Right lobe of liver (tissue), 6 donors: ENCODE measurements around the gene TRRAP. TPM values are rescaled to one million over a fixed set of nuclear protein-coding genes. Genes with fewer than 3 reads are reported as not detected.

ENCODE experiments used
- ATAC-seq, 4 donors: fragments of 200-7000 bp; cut with Tn5 transposase; one replicate each; pipeline ENCODE4 v1.9.1; 2020; ENCODE audit warnings: mild to moderate bottlenecking in 4 of 4, moderate library complexity in 4 of 4
- DNase-seq, 3 donors: peaks; one replicate each; pipeline ENCODE4 v3.0.0-alpha.2; 2020
- H3K27ac ChIP-seq, 3 donors: fragments of 200-600 bp; one replicate each; pipeline ENCODE4 v1.8.0; 2022
- H3K27me3 ChIP-seq, 2 donors: fragments of 200-600 bp; one replicate each; pipeline ENCODE4 v1.8.0; 2022
- H3K36me3 ChIP-seq, 4 donors: fragments of 200-600 bp; sonication (generic) in 1 of 4; one replicate each; pipeline versions ENCODE4 v1.5.1 to v1.8.0; 2017 to 2022; ENCODE audit warnings: control low read depth in 1 of 4
- H3K4me1 ChIP-seq, 4 donors: fragments of 200-600 bp; sonication (generic) in 1 of 4; one replicate each; pipeline versions ENCODE4 v1.5.1 to v1.8.0; 2017 to 2022; ENCODE audit warnings: control low read depth in 1 of 4
- H3K4me3 ChIP-seq, 3 donors: fragments of 200-600 bp; one replicate each; pipeline ENCODE4 v1.8.0; 2022
- H3K9me3 ChIP-seq, 4 donors: fragments of 200-600 bp; sonication (generic) in 1 of 4; one replicate each; pipeline versions ENCODE4 v1.5.1 to v1.8.0; 2017 to 2022; ENCODE audit warnings: control low read depth in 1 of 4
- POLR2A ChIP-seq: fragments of 450-650 bp; IDR thresholded peaks from one replicate; pipeline ENCODE4 v1.6.1; 2017; ENCODE audit warnings: antibody characterized with exemption, mild to moderate bottlenecking
- WGBS: methylation state at CpG from one replicate; pipeline ENCODE4 v1.1.6; 2018; ENCODE audit warnings: low coverage, low lambda C conversion rate; ENCODE audit not compliant: insufficient coverage; ENCODE audit errors: missing lambda C conversion rate; 5-methylcytosine and 5-hydroxymethylcytosine counted together
- intact Hi-C, 2 donors: fragments of 100-400 bp; cut with DNase I; formaldehyde crosslinking; loops; one replicate each; pipeline versions ENCODE4 v1.11.2 to v1.14.1; 2022
- total RNA-seq, 6 experiments: library from RNA; depleted of rRNA in 2 of 6; stranded (reverse); fragments of >200 nt in 2 of 6; fragmentation: NEBNext Ultra II Directional in 3 of 6; extraction: Animal tissue kit (Norgen Biotek cat#: 25700) in 3 of 6; gene quantifications; one replicate each; pipeline versions ENCODE4 v1.1.0 to v1.2.4, GENCODE V29; 2016 to 2023
- TF ChIP-seq, protein P1 (sequence below), 4 donors: fragments of 200-600 bp in 3 of 4; fragments of 450-650 bp in 1 of 4; IDR thresholded peaks; one replicate each; pipeline versions ENCODE4 v1.5.1 to v1.8.0; 2016 to 2022; ENCODE audit warnings: antibody characterized with exemption in 4 of 4, mild to moderate bottlenecking in 2 of 4
- donor health status: DM: no; HTN: yes; CAD: no.
- donor health status: DM: no; HTN: no; CAD: no.
- donor health status: DM: no; HTN: no; CAD: no.
- donor health status: DM: no; HTN: yes; CAD: no.
- donor health status: DM: no; HTN: yes; CAD: no.

Gene TRRAP
- total RNA-seq, 6 experiments from 2014 or later, result 16.1 to 20.5 (median 18.6) TPM

DNA sequence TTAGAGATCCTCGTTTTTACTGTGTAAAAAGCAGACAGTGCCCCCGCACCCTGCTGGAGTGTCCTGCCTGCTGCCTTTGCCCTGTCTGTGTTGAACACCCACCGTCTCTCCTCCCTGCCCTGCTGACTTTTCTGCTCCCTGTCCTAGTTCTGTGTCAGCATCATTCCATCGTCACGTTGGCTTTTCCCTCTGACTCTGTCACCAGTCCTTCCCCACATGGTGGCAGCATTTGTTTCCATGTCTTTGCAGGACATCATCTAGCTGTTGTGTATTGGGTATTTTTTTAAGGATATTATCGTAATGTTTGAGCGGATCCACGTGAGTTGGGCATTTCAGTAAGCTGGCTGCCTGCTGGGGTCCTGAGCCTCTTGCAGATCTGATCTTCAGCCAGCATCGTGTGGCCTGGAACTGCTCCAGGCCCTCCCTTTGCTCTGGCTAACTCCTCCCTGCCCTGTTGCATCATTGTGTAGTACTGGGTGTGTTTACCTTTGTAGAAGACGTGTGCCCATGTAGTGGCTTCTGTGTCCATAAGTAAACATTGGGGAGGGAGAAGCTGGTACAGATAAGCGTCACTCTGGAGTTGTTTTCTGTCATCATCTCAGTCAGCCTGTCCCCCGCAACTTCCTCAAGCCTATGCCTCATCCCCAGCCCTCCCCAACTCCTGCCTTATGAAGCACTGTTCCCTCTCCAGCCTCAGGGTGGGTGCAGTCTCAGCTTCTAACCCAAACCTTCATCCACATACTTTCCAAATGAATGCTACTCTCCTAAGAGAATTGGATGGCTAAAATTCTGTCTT lies 44.3 kb downstream of the TRRAP start:
- intact Hi-C loops, result no loop called here
- H3K27ac ChIP-seq, result peak overlapping the region in 2 of 3 donors; percentile 70 to 77
- WGBS, result 24% methylated on average over 11 of the region's 12 CpGs
- H3K9me3 ChIP-seq, result no peaks in the 10 kb centered on the region
- peak; percentile 68 to 92 (median 80) for DNase-seq
- TF ChIP-seq POLR2A, result no peak
- TF ChIP-seq, protein P1, sequence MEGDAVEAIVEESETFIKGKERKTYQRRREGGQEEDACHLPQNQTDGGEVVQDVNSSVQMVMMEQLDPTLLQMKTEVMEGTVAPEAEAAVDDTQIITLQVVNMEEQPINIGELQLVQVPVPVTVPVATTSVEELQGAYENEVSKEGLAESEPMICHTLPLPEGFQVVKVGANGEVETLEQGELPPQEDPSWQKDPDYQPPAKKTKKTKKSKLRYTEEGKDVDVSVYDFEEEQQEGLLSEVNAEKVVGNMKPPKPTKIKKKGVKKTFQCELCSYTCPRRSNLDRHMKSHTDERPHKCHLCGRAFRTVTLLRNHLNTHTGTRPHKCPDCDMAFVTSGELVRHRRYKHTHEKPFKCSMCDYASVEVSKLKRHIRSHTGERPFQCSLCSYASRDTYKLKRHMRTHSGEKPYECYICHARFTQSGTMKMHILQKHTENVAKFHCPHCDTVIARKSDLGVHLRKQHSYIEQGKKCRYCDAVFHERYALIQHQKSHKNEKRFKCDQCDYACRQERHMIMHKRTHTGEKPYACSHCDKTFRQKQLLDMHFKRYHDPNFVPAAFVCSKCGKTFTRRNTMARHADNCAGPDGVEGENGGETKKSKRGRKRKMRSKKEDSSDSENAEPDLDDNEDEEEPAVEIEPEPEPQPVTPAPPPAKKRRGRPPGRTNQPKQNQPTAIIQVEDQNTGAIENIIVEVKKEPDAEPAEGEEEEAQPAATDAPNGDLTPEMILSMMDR (IDR thresholded peaks at IDR 0.05), result peak; percentile 2 to 43 (median 32)
- peak; percentile 91 to 98 (median 95) for ATAC-seq
- peaks cover 0 to 41% (median 23%) of the 10 kb centered on the region in 4 donors for H3K36me3 ChIP-seq
- H3K4me1 ChIP-seq, result peaks cover 0 to 23% (median 5%) of the 10 kb centered on the region in 4 donors
- H3K4me3 ChIP-seq, result no peak overlapping the region
- no peaks in the 10 kb centered on the region for H3K27me3 ChIP-seq

DNA sequence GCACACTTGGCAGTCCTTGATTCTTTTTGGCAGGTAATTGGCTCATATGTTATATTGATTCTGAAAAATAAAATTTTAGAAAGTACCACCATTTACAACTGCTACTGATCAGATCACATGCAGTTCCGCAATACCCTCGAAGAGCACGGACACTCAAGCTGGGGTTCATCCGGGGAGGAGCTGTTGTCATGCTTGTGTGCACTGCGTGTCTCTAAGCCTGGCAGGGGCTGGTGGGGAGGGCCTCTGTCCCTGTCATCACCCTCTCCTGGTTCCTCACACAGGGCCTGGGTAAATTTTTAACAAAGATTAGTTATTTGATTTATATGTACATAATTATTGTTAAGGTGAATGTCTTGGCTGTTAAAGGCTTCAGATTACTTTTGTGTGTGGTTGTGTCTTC lies 45.2 kb downstream of the TRRAP start:
- peaks cover 0 to 45% (median 24%) of the 10 kb centered on the region in 4 donors for H3K36me3 ChIP-seq
- DNase-seq, result peak in 1 of 3 donors; percentile 52
- WGBS, result 37% methylated on average over 4 of the region's 5 CpGs
- ATAC-seq, result peak in 1 of 4 donors; percentile 6
- no peaks in the 10 kb centered on the region for H3K9me3 ChIP-seq
- no peak overlapping the region for H3K4me3 ChIP-seq
- H3K4me1 ChIP-seq, result peaks cover 0 to 23% (median 5%) of the 10 kb centered on the region in 4 donors
- no peaks in the 10 kb centered on the region for H3K27me3 ChIP-seq
- intact Hi-C loops, result no loop called here
- peak overlapping the region in 2 of 3 donors; percentile 70 to 77 for H3K27ac ChIP-seq
- TF ChIP-seq, protein P1 (IDR thresholded peaks at IDR 0.05), result no peak
- TF ChIP-seq POLR2A, result no peak

DNA sequence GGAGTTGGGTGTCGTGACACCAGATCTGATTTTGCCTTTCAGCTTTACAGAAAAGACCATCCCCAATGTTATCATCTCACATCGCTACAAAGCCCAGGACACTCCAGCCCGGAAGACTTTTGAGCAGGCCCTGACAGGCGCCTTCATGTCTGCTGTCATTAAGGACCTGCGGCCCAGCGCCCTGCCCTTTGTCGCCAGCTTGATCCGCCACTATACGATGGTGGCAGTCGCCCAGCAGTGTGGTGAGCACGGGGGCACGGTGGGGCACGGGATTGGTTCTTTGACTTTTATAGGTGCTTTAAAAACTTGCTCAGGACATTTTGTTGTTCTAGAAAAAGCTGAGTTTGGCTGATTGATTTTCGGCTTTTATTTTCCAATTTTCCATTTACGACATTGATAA lies 48.8 kb downstream of the TRRAP start:
- intact Hi-C loops, result no loop called here
- H3K27me3 ChIP-seq, result no peaks in the 10 kb centered on the region
- no peak for TF ChIP-seq POLR2A
- TF ChIP-seq, protein P1 (IDR thresholded peaks at IDR 0.05), result no peak
- H3K4me3 ChIP-seq, result no peak overlapping the region
- DNase-seq, result no peak
- WGBS, result 94% methylated on average over 7 of the region's 15 CpGs
- H3K36me3 ChIP-seq, result peaks cover 5 to 69% (median 32%) of the 10 kb centered on the region in 4 donors
- no peak overlapping the region for H3K27ac ChIP-seq
- ATAC-seq, result no peak
- H3K4me1 ChIP-seq, result peaks cover 0 to 20% (median 3%) of the 10 kb centered on the region in 4 donors
- no peaks in the 10 kb centered on the region for H3K9me3 ChIP-seq

DNA sequence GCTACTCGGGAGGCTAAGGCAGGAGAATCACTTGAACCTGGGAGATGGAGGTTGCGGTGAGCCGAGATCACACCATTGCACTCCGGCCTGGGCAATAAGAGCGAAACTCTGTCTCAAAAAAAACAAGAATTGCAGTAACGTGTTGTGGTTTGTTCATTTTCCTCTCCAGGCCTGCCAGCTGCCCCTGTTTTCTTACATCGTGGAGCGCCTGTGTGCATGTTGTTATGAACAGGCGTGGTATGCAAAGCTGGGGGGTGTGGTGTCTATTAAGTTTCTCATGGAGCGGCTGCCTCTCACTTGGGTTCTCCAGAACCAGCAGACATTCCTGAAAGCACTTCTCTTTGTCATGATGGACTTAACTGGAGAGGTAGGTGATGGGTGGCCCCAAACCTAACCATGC lies 52.1 kb downstream of the TRRAP start:
- ATAC-seq (no peak), DNase-seq (no peak)
- intact Hi-C loops, result no loop called here
- Histone ChIP-seq H3K4me3 (no peak overlapping the region), H3K4me1 (no peaks in the 10 kb centered on the region), H3K36me3 (peaks cover 5 to 95% (median 44%) of the 10 kb centered on the region in 4 donors), H3K27me3 (no peaks in the 10 kb centered on the region), H3K9me3 (no peaks in the 10 kb centered on the region), H3K27ac (no peak overlapping the region)
- WGBS, result 91% methylated on average over 9 of the region's 10 CpGs
- TF ChIP-seq POLR2A, result no peak
- TF ChIP-seq, protein P1 (IDR thresholded peaks at IDR 0.05), result no peak
